Skeletal muscle tissue (tissue), 4 donors: Measurements from ENCODE around the gene DBNL. TPM values are rescaled to one million over a fixed set of nuclear protein-coding genes. Genes with fewer than 3 reads are reported as not detected.
A peak's percentile ranks its signal among the peaks of the same experiment; 100 is the strongest.
"Not testable (repeated sequence)": the region's sequence is repeated elsewhere in the genome, so short reads cannot be mapped to it uniquely, and the experiment has no call there.

Experiments
- H3K27ac ChIP-seq: one replicate; pipeline ENCODE4 v1.7.0; 2013; ENCODE audit warnings: mild to moderate bottlenecking, low read depth, low read length, inconsistent platforms
- H3K27me3 ChIP-seq, 3 donors: one replicate each; pipeline ENCODE4 v1.7.0; 2013; ENCODE audit warnings: low read length in 3 of 3; ENCODE audit not compliant: control insufficient read depth in 3 of 3, insufficient read depth in 3 of 3
- H3K36me3 ChIP-seq, 3 donors: one replicate each; pipeline ENCODE4 v1.7.0; 2013; ENCODE audit warnings: low read length in 3 of 3; ENCODE audit not compliant: control insufficient read depth in 3 of 3, insufficient read depth in 3 of 3
- H3K4me1 ChIP-seq, 3 donors: one replicate each; pipeline ENCODE4 v1.7.0; 2013; ENCODE audit warnings: low read length in 3 of 3, mild to moderate bottlenecking in 3 of 3; ENCODE audit not compliant: control insufficient read depth in 3 of 3, insufficient read depth in 3 of 3
- H3K4me3 ChIP-seq, 3 donors: one replicate each; pipeline ENCODE4 v1.7.0; 2013; ENCODE audit warnings: low read length in 3 of 3
- H3K9ac ChIP-seq, 3 donors: one replicate each; pipeline ENCODE4 v1.7.0; 2013; ENCODE audit warnings: low read length in 3 of 3, mild to moderate bottlenecking in 3 of 3, moderate library complexity in 2 of 3, low read depth in 1 of 3
- H3K9me3 ChIP-seq, 3 donors: one replicate each; pipeline ENCODE4 v1.7.0; 2013; ENCODE audit warnings: low read length in 3 of 3; ENCODE audit not compliant: control insufficient read depth in 3 of 3
- total RNA-seq: library from RNA; depleted of rRNA; stranded (reverse); fragments of >200 nt; gene quantifications from one replicate; pipeline ENCODE4 v1.2.3, GENCODE V29; 2014
- donor health status: Osteomylitis.

Gene DBNL
- total RNA-seq, result 41.2 TPM

DNA sequence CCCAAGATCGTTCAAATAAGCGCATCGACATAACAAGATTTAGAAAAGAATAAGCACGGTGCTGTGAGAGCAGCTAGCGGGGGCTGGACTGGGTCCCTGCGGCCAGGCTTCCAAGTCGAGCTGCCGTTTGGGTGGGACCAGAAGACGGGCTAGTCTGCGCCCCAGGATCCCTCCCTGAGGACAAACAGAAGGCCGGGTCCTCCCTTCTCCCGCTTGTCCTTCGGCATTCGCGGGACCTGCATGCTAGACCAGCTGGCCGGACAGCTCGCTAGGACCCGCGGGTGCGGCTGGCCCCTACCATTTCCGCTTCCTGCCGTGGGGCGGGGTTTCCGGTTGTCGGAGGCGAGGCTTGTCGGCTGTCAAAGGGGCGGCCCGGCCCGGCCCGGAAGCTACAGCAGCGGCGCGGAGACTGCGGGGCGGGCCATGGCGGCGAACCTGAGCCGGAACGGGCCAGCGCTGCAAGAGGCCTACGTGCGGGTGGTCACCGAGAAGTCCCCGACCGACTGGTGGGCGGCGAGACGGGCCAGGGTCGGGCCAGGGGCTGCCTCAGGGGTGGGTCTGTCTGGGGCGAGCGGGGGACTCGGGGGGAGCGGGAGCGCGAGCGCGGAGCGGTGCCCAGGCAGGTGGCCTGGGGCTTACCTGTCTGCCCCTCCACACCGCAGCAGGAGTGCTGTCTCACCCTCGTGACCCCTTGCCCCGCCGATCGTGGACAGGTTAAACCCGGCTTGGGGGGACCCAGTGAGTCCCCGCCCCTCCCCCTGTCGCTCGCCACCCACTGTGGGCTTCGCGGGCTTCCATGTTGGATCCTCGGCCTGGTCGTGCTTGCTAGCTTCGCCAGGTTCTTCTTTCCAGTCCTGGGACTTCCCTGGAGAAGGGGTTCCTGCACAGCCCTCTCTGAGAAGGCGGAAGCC, at the start of gene DBNL:
TSS of gene DBNL (plus strand) at position 388 of the 911 bp plus-strand sequence. CDS start at position 424, 36 bp downstream.
- H3K4me1 ChIP-seq, result peaks cover 25 to 39% (median 25%) of the 10 kb centered on the region in 3 donors
- H3K36me3 ChIP-seq, result peaks cover 6 to 13% (median 12%) of the 10 kb centered on the region in 3 donors
- peak within 1 kb of the TSS; percentile 94 to 98 (median 95) for H3K9ac ChIP-seq
- no peaks in the 10 kb centered on the region for H3K9me3 ChIP-seq
- H3K27me3 ChIP-seq, result no peaks in the 10 kb centered on the region
- H3K27ac ChIP-seq, result peak within 1 kb of the TSS; percentile 85
- peak within 1 kb of the TSS; percentile 90 to 94 (median 92) for H3K4me3 ChIP-seq

DNA sequence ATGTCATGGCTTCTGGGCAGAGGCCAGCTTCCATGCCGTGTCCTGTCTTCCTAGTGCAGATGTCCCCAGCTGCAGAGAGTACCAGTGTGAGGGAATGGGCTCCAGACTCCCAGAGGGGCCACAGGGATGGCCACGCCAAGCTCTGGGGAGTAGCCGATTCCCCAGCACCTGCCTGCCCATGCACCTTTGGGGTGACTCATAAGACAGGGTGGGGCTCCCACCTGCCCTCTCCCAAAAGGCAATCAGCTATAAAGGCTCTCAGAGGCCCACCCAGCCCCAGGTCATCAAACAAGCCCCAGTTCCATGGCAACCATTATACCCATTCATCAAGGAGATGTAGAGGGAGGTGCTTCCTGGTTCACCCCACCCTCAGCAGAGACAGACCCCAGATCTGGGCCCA, 47.0 kb upstream of the DBNL start, which contains the start of gene SPDYE1:
TSS of gene SPDYE1 (plus strand) at position 366 of the 400 bp plus-strand sequence. CDS start 2,053 bp downstream, outside the sequence.
- not testable (repeated sequence) for H3K27me3 ChIP-seq, H3K9me3 ChIP-seq, H3K4me3 ChIP-seq, H3K9ac ChIP-seq, H3K27ac ChIP-seq, H3K36me3 ChIP-seq, H3K4me1 ChIP-seq

DNA sequence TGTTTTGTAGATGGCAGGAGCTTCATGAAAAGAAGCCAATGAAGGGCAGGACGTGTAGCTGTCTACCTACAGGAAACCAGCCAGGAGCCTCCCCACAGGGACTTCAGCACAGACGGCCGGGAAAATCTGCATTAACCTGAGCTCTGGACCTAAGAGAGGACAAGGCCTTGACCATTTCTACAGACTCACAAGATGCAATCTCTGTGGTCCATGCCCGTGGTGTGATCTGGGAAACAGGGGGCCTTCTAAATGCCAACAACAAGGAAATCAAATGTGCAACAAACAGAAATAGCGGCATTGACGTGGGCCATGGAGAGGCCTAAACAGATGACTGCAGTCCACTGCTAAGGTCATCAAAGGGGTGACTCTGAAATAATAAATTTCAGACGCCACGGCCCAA, 32.4 kb upstream of the DBNL start:
- H3K4me1 ChIP-seq, H3K27me3 ChIP-seq, H3K9me3 ChIP-seq, H3K9ac ChIP-seq, H3K27ac ChIP-seq, H3K36me3 ChIP-seq, H3K4me3 ChIP-seq: not testable (repeated sequence)

DNA sequence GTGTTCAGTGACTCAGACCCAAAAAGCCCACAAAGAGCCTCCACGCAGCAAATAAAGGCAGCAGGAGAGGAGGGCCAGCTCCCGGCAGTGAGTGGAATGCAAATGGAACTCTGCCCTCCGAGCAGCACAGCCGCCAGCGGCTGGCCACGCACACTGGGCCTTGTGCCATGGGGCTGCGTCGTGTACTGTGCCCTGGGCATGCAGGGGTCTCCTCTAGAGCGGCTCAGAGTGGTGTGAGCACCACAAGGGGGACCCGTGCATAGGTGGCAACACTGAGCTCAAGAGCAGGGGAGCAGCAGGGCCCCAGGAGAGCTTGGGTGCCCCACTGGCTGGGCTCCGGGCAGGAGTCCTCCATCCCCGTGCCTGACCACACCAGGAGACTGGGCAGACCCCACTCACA, 29.4 kb upstream of the DBNL start:
- not testable (repeated sequence) for H3K27ac ChIP-seq, H3K27me3 ChIP-seq, H3K4me1 ChIP-seq, H3K9me3 ChIP-seq, H3K4me3 ChIP-seq, H3K36me3 ChIP-seq, H3K9ac ChIP-seq

DNA sequence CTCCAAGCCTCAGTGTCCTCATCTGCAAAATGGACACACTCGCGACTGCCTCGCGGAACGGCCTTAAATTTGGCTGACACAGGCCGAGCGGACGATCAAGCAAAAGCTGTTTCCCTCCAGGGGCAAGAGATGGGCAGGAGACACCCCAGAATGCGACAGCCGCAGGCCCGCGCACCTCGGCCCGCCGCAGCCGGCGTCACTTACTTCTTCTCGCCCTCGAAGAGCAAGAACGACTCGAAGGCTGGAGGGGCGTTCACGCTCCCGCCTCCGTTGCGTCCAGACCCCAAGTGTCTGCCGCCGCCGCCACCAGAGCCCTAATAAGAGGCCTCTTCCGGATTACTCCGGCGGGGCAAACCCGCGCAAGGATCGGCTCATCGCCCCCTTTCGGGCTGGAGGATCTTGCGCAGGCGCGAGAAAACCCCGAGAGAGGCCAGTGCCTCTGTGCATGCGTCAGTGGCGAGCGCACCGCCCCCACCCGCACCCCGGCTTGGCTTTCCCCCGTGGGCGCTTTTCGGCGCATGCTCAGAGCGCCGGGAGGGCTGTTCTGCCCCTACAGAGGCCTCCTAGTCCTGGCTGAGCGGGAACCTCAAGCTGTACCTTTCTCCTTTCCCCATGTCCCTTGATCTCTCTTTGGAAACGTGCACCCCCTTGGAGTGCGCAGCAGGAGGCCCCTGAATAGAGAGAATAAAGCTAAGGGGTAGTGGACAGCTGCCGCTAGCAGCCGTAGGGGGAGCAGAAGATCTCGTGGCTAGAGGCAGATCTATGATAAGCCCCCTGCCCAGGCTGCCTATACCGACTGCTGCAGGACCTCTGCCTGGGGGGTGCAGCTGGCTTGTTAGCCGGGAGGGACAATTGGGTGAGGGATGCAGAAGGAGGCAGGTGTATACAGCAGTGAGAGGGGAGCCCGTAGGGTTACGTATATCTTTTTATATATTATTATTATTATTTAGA, 25.4 kb upstream of the DBNL start:
- H3K9ac ChIP-seq, result peak overlapping the region; percentile 86 to 91 (median 90)
- not testable (repeated sequence) for H3K27me3 ChIP-seq, H3K36me3 ChIP-seq, H3K27ac ChIP-seq, H3K4me1 ChIP-seq, H3K9me3 ChIP-seq
- peak overlapping the region; percentile 84 to 88 (median 86) for H3K4me3 ChIP-seq

DNA sequence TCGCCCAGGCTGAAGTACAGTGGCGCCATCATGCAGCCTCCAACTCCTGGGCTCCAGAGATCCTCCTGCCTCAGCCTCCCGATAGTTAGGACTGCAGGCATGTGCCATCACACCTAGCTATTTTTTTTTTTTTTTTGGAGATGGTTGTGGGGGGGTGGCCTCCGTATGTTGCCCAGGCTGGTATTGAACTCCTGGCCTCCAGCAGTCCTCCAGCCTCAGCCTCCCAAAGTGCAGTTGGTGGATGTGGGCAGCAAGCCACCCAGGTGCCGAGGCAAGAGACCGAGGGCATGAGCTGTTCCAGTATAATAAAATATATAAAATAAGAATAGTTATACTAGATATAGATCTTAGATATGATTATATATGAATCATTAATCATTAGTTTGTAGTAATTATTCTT, 24.7 kb upstream of the DBNL start:
- H3K27ac ChIP-seq, H3K9me3 ChIP-seq: not testable (repeated sequence)

DNA sequence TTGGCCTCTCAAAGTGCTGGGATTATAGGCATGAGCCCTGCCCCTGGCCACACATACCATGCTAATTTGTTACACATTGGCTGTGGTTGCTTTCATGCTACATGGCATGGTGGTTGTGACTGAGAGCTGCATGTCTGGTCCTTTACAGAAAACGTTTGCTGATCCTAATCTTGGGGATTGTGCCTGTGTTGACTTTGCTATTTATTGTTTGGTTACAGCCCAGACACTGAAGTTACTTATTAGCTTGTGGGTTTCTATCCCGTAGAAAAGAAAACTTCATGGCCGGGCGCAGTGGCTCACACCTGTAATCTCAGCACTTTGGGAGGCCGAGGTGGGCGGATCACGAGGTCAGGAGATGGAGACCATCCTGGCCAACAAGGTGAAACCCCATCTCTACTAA, 22.4 kb upstream of the DBNL start:
- H3K9ac ChIP-seq, H3K4me1 ChIP-seq, H3K4me3 ChIP-seq, H3K27me3 ChIP-seq, H3K36me3 ChIP-seq, H3K27ac ChIP-seq, H3K9me3 ChIP-seq: not testable (repeated sequence)

More for the DNA sequence above, 24.7 kb upstream of the DBNL start:
- H3K4me1 ChIP-seq, H3K9ac ChIP-seq, H3K36me3 ChIP-seq, H3K27me3 ChIP-seq, H3K4me3 ChIP-seq: not testable (repeated sequence)

DNA sequence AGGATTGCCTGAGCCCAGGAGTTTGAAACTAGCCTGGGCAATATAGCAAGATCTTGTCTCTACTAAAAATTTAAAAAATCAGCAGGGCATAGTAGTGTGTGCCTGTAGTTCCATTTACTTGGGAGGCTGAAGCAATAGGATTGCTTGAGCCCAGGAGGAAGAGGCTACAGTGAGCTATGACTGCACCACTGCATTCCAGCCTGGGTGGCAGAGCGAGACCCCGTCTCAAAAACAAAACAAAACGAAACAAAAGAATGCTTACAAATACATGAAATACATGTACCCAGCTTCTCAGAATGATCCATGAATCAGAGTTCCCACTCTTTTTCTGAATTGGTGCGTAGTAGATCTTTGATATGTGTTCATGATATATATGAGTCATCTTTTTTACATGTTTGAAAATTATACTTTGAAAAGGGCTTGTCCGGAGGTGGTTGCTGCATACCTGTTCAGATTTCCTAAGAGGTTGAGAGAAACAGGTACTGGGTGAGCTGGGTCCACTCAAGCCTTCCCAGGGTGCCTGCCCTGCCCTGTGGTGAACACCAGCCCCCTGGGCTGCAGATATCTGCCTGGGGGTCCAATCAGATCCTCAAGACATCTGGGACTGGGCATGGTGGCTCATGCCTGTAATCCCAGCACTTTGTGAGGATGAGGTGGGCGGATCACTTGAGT, 21.6 kb upstream of the DBNL start:
- H3K27me3 ChIP-seq, H3K4me3 ChIP-seq, H3K27ac ChIP-seq, H3K4me1 ChIP-seq, H3K9ac ChIP-seq, H3K9me3 ChIP-seq, H3K36me3 ChIP-seq: not testable (repeated sequence)

DNA sequence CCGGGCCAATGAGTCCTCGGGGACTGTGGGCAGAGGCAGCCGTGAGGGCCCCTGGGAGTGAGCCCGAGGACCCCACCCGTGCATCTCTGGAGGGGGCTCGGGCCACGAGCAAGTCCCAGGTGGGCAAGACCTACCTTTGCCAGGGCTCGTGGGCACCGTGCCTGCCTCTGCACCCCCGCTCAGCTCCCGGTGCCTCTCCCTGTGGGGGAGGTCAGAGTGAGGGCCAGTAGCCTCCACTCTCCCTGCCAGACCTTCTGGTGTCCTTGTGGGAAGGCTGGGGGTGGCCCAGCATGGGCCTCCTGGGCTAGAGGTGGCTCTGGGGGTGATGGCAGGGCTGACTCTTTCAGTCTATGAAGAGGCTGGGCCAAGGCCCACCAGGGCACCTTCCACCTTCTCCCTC, 15.1 kb upstream of the DBNL start:
- not testable (repeated sequence) for H3K36me3 ChIP-seq, H3K9ac ChIP-seq, H3K4me1 ChIP-seq, H3K4me3 ChIP-seq, H3K27ac ChIP-seq, H3K9me3 ChIP-seq, H3K27me3 ChIP-seq
